ENCODE results near the gene IMPDH2.
A peak's percentile ranks its signal among the peaks of the same experiment; 100 is the strongest.

IMPDH2 gene

GRCh38 chr3:49028673-49029562, at the start of gene IMPDH2:
IMPDH2 (minus strand) TSS chr3:49029398; CDS start chr3:49029350, 48 bp downstream.
- Histone ChIP-seq H3K36me3 (ENCODE audit: control insufficient read depth, insufficient read depth, low read length, severe bottlenecking) (peaks cover 74% of the 10 kb centered on the region), H3K4me3 (ENCODE audit: low read length) (peak within 1 kb of the TSS; percentile 90), H3K27me3 (replicated peaks; ENCODE audit: control insufficient read depth, insufficient read depth, low read length) (no peaks in the 10 kb centered on the region), H3K9me3 (ENCODE audit: control insufficient read depth, low read length) (no peaks in the 10 kb centered on the region), H3K9ac (ENCODE audit: low read length) (peak within 1 kb of the TSS; percentile 93), H3K4me1 (ENCODE audit: control insufficient read depth, insufficient read depth, low read length) (peaks cover 40% of the 10 kb centered on the region)
- DNase-seq (ENCODE audit: low read depth) = peak; percentile 98

GRCh38 chr3:49076646-49077045, 47.4 kb upstream of the IMPDH2 start:
- Histone ChIP-seq H3K27me3 (replicated peaks; ENCODE audit: control insufficient read depth, insufficient read depth, low read length) (no peaks in the 10 kb centered on the region), H3K4me3 (ENCODE audit: low read length) (no peak overlapping the region), H3K9ac (ENCODE audit: low read length) (no peak overlapping the region), H3K36me3 (ENCODE audit: control insufficient read depth, insufficient read depth, low read length, severe bottlenecking) (peaks cover 66% of the 10 kb centered on the region), H3K4me1 (ENCODE audit: control insufficient read depth, insufficient read depth, low read length) (no peaks in the 10 kb centered on the region), H3K9me3 (ENCODE audit: control insufficient read depth, low read length) (no peaks in the 10 kb centered on the region)
- DNase-seq (ENCODE audit: low read depth) = no peak

- H3K4me3 ChIP-seq (ENCODE audit: low read length) = no peak overlapping the region
- no peak overlapping the region for H3K9ac ChIP-seq (ENCODE audit: low read length)
- no peaks in the 10 kb centered on the region for H3K27me3 ChIP-seq (replicated peaks; ENCODE audit: control insufficient read depth, insufficient read depth, low read length)
- H3K36me3 ChIP-seq (ENCODE audit: control insufficient read depth, insufficient read depth, low read length, severe bottlenecking) = peaks cover 71% of the 10 kb centered on the region
- no peaks in the 10 kb centered on the region for H3K4me1 ChIP-seq (ENCODE audit: control insufficient read depth, insufficient read depth, low read length)
- H3K9me3 ChIP-seq (ENCODE audit: control insufficient read depth, low read length) = no peaks in the 10 kb centered on the region
- DNase-seq (ENCODE audit: low read depth) = no peak
Observed at GRCh38 chr3:49076116-49076515, 46.9 kb upstream of the IMPDH2 start.

GRCh38 chr3:49058011-49058410, 28.8 kb upstream of the IMPDH2 start:
- Histone ChIP-seq H3K9me3 (ENCODE audit: control insufficient read depth, low read length) (no peaks in the 10 kb centered on the region), H3K9ac (ENCODE audit: low read length) (no peak overlapping the region), H3K4me1 (ENCODE audit: control insufficient read depth, insufficient read depth, low read length) (peaks cover 13% of the 10 kb centered on the region), H3K36me3 (ENCODE audit: control insufficient read depth, insufficient read depth, low read length, severe bottlenecking) (peaks cover 40% of the 10 kb centered on the region), H3K27me3 (replicated peaks; ENCODE audit: control insufficient read depth, insufficient read depth, low read length) (no peaks in the 10 kb centered on the region), H3K4me3 (ENCODE audit: low read length) (no peak overlapping the region)
- no peak for DNase-seq (ENCODE audit: low read depth)

GRCh38 chr3:49057268-49057667, 28.1 kb upstream of the IMPDH2 start:
- no peak for DNase-seq (ENCODE audit: low read depth)
- Histone ChIP-seq H3K36me3 (ENCODE audit: control insufficient read depth, insufficient read depth, low read length, severe bottlenecking) (peaks cover 42% of the 10 kb centered on the region), H3K9ac (ENCODE audit: low read length) (no peak overlapping the region), H3K4me1 (ENCODE audit: control insufficient read depth, insufficient read depth, low read length) (peaks cover 18% of the 10 kb centered on the region), H3K9me3 (ENCODE audit: control insufficient read depth, low read length) (no peaks in the 10 kb centered on the region), H3K4me3 (ENCODE audit: low read length) (no peak overlapping the region), H3K27me3 (replicated peaks; ENCODE audit: control insufficient read depth, insufficient read depth, low read length) (no peaks in the 10 kb centered on the region)

GRCh38 chr3:49054344-49054862, 25.2 kb upstream of the IMPDH2 start:
- Histone ChIP-seq H3K4me3 (ENCODE audit: low read length) (no peak overlapping the region), H3K27me3 (replicated peaks; ENCODE audit: control insufficient read depth, insufficient read depth, low read length) (no peaks in the 10 kb centered on the region), H3K9ac (ENCODE audit: low read length) (no peak overlapping the region), H3K9me3 (ENCODE audit: control insufficient read depth, low read length) (no peaks in the 10 kb centered on the region), H3K36me3 (ENCODE audit: control insufficient read depth, insufficient read depth, low read length, severe bottlenecking) (peaks cover 39% of the 10 kb centered on the region), H3K4me1 (ENCODE audit: control insufficient read depth, insufficient read depth, low read length) (peaks cover 40% of the 10 kb centered on the region)
- no peak for DNase-seq (ENCODE audit: low read depth)

- Histone ChIP-seq H3K4me3 (ENCODE audit: low read length) (no peak overlapping the region), H3K9me3 (ENCODE audit: control insufficient read depth, low read length) (no peaks in the 10 kb centered on the region), H3K27me3 (replicated peaks; ENCODE audit: control insufficient read depth, insufficient read depth, low read length) (no peaks in the 10 kb centered on the region), H3K4me1 (ENCODE audit: control insufficient read depth, insufficient read depth, low read length) (peaks cover 45% of the 10 kb centered on the region), H3K36me3 (ENCODE audit: control insufficient read depth, insufficient read depth, low read length, severe bottlenecking) (peaks cover 39% of the 10 kb centered on the region), H3K9ac (ENCODE audit: low read length) (no peak overlapping the region)
- DNase-seq (ENCODE audit: low read depth) = no peak
Observed at GRCh38 chr3:49053543-49053942, 24.3 kb upstream of the IMPDH2 start.

- peaks cover 71% of the 10 kb centered on the region for H3K36me3 ChIP-seq (ENCODE audit: control insufficient read depth, insufficient read depth, low read length, severe bottlenecking)
- H3K4me1 ChIP-seq (ENCODE audit: control insufficient read depth, insufficient read depth, low read length) = peaks cover 12% of the 10 kb centered on the region
- no peak overlapping the region for H3K9ac ChIP-seq (ENCODE audit: low read length)
- no peaks in the 10 kb centered on the region for H3K27me3 ChIP-seq (replicated peaks; ENCODE audit: control insufficient read depth, insufficient read depth, low read length)
- H3K4me3 ChIP-seq (ENCODE audit: low read length) = no peak overlapping the region
- no peaks in the 10 kb centered on the region for H3K9me3 ChIP-seq (ENCODE audit: control insufficient read depth, low read length)
- DNase-seq (ENCODE audit: low read depth) = no peak
Observed at GRCh38 chr3:49035281-49035680, 6.1 kb upstream of the IMPDH2 start.

- H3K9me3 ChIP-seq (ENCODE audit: control insufficient read depth, low read length) = no peaks in the 10 kb centered on the region
- no peak overlapping the region for H3K4me3 ChIP-seq (ENCODE audit: low read length)
- H3K4me1 ChIP-seq (ENCODE audit: control insufficient read depth, insufficient read depth, low read length) = peaks cover 13% of the 10 kb centered on the region
- no peak overlapping the region for H3K9ac ChIP-seq (ENCODE audit: low read length)
- H3K27me3 ChIP-seq (replicated peaks; ENCODE audit: control insufficient read depth, insufficient read depth, low read length) = no peaks in the 10 kb centered on the region
- peaks cover 71% of the 10 kb centered on the region for H3K36me3 ChIP-seq (ENCODE audit: control insufficient read depth, insufficient read depth, low read length, severe bottlenecking)
- no peak for DNase-seq (ENCODE audit: low read depth)
Observed at GRCh38 chr3:49034650-49035049, 5.5 kb upstream of the IMPDH2 start.

- no peaks in the 10 kb centered on the region for H3K9me3 ChIP-seq (ENCODE audit: control insufficient read depth, low read length)
- no peak for DNase-seq (ENCODE audit: low read depth)
- H3K27me3 ChIP-seq (replicated peaks; ENCODE audit: control insufficient read depth, insufficient read depth, low read length) = no peaks in the 10 kb centered on the region
- peaks cover 71% of the 10 kb centered on the region for H3K36me3 ChIP-seq (ENCODE audit: control insufficient read depth, insufficient read depth, low read length, severe bottlenecking)
- no peak overlapping the region for H3K9ac ChIP-seq (ENCODE audit: low read length)
- H3K4me3 ChIP-seq (ENCODE audit: low read length) = no peak overlapping the region
- peaks cover 27% of the 10 kb centered on the region for H3K4me1 ChIP-seq (ENCODE audit: control insufficient read depth, insufficient read depth, low read length)
Observed at GRCh38 chr3:49032646-49033304, 3.6 kb upstream of the IMPDH2 start.

GRCh38 chr3:49030321-49030720, 1.1 kb upstream of the IMPDH2 start:
- H3K36me3 ChIP-seq (ENCODE audit: control insufficient read depth, insufficient read depth, low read length, severe bottlenecking) = peaks cover 74% of the 10 kb centered on the region
- no peaks in the 10 kb centered on the region for H3K9me3 ChIP-seq (ENCODE audit: control insufficient read depth, low read length)
- H3K4me3 ChIP-seq (ENCODE audit: low read length) = no peak overlapping the region
- H3K4me1 ChIP-seq (ENCODE audit: control insufficient read depth, insufficient read depth, low read length) = peaks cover 39% of the 10 kb centered on the region
- H3K9ac ChIP-seq (ENCODE audit: low read length) = peak overlapping the region; percentile 93
- DNase-seq (ENCODE audit: low read depth) = no peak
- H3K27me3 ChIP-seq (replicated peaks; ENCODE audit: control insufficient read depth, insufficient read depth, low read length) = no peaks in the 10 kb centered on the region

All from adipocyte (in vitro differentiated cells).